ENCODE results near the gene CGB3. TPM values are rescaled to one million over a fixed set of nuclear protein-coding genes. Genes with fewer than 3 reads are reported as not detected.
A peak's percentile ranks its signal among the peaks of the same experiment; 100 is the strongest.

CGB3 gene
- total and polyA plus RNA-seq, 7 donors: not detected

GRCh38 chr19:48977061-48977460, 47.1 kb downstream of the CGB3 start:
- no peak for DNase-seq
- WGBS, 2 donors: 49 to 56% methylated on average over 2 of the region's 2 CpGs
- H3K27ac ChIP-seq: peak overlapping the region in 1 of 4 donors; percentile 88
- H3K4me1 ChIP-seq: peaks cover 0 to 16% (median 14%) of the 10 kb centered on the region in 4 donors
- H3K4me3 ChIP-seq: no peak overlapping the region
- TF ChIP-seq, protein P1, sequence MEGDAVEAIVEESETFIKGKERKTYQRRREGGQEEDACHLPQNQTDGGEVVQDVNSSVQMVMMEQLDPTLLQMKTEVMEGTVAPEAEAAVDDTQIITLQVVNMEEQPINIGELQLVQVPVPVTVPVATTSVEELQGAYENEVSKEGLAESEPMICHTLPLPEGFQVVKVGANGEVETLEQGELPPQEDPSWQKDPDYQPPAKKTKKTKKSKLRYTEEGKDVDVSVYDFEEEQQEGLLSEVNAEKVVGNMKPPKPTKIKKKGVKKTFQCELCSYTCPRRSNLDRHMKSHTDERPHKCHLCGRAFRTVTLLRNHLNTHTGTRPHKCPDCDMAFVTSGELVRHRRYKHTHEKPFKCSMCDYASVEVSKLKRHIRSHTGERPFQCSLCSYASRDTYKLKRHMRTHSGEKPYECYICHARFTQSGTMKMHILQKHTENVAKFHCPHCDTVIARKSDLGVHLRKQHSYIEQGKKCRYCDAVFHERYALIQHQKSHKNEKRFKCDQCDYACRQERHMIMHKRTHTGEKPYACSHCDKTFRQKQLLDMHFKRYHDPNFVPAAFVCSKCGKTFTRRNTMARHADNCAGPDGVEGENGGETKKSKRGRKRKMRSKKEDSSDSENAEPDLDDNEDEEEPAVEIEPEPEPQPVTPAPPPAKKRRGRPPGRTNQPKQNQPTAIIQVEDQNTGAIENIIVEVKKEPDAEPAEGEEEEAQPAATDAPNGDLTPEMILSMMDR (IDR thresholded peaks at IDR 0.05): no peak
- TF ChIP-seq EP300 (IDR thresholded peaks at IDR 0.05) (no peak), POLR2AphosphoS5 (IDR thresholded peaks at IDR 0.05) (no peak), POLR2A (IDR thresholded peaks at IDR 0.05) (no peak)
- no peaks in the 10 kb centered on the region for H3K9me3 ChIP-seq
- H3K36me3 ChIP-seq: peaks cover 8 to 72% (median 16%) of the 10 kb centered on the region in 4 donors
- no peaks in the 10 kb centered on the region for H3K27me3 ChIP-seq
- intact Hi-C loops (cut with DNase I): no loop called here

GRCh38 chr19:48975947-48976847, 47.9 kb downstream of the CGB3 start:
- no peaks in the 10 kb centered on the region for H3K9me3 ChIP-seq
- no peaks in the 10 kb centered on the region for H3K27me3 ChIP-seq
- intact Hi-C loops (cut with DNase I): no loop called here
- H3K4me3 ChIP-seq: no peak overlapping the region
- peak overlapping the region in 1 of 4 donors; percentile 88 for H3K27ac ChIP-seq
- H3K4me1 ChIP-seq: peaks cover 0 to 16% (median 14%) of the 10 kb centered on the region in 4 donors
- DNase-seq: no peak
- TF ChIP-seq POLR2A (IDR thresholded peaks at IDR 0.05): no peak
- TF ChIP-seq, protein P1 (IDR thresholded peaks at IDR 0.05): no peak
- TF ChIP-seq POLR2AphosphoS5 (IDR thresholded peaks at IDR 0.05): no peak
- no peak for TF ChIP-seq EP300 (IDR thresholded peaks at IDR 0.05)
- H3K36me3 ChIP-seq: peaks cover 6 to 67% (median 16%) of the 10 kb centered on the region in 4 donors
- 91 to 93% methylated on average over 13 of the region's 13 CpGs for WGBS, 2 donors

Small RNA genes within 50 kb of the gene (small RNA-seq; reads per million reads assigned to genes)
- 0 reads per million in 3 donors for gene MIR6798

Other genes with a start within 250 kb of the CGB3 start
- gene BCAT2, start 213.3 kb downstream of the CGB3 start, total RNA-seq: 10 to 100 TPM; 29.8 to 46.7 (median 32.9) TPM
- 10 to 100 TPM; 52.7 to 61.0 (median 54.1) TPM for gene BCAT2, start 213.3 kb downstream of the CGB3 start, polyA plus RNA-seq
- 10 to 100 TPM; 14.1 to 20.1 (median 18.3) TPM for gene HSD17B14, start 187.8 kb downstream of the CGB3 start, total RNA-seq
- 10 to 100 TPM in 1 of 3 donors, 1 to 10 TPM in 2; 4.3 to 21.0 (median 4.9) TPM for gene HSD17B14, start 187.8 kb downstream of the CGB3 start, polyA plus RNA-seq
- gene PLEKHA4, start 155.7 kb downstream of the CGB3 start, total RNA-seq: 10 to 100 TPM; 13.8 to 44.7 (median 19.5) TPM
- 10 to 100 TPM; 18.0 to 28.2 (median 21.2) TPM for gene PLEKHA4, start 155.7 kb downstream of the CGB3 start, polyA plus RNA-seq
- gene PPP1R15A, start 151.9 kb downstream of the CGB3 start, total RNA-seq: 10 to 100 TPM; 22.1 to 69.8 (median 31.2) TPM
- 10 to 100 TPM; 43.2 to 60.8 (median 55.9) TPM for gene PPP1R15A, start 151.9 kb downstream of the CGB3 start, polyA plus RNA-seq
- 1 to 10 TPM in 1 of 4 donors, under 1 TPM in 1, not detected in 2; 0.99 to 1.1 TPM for gene TULP2, start 125.6 kb downstream of the CGB3 start, total RNA-seq
- gene TULP2, start 125.6 kb downstream of the CGB3 start, polyA plus RNA-seq: under 1 TPM in 1 of 3 donors, not detected in 2; 0.22 TPM
- 100 to 1,000 TPM; 153 to 275 (median 176) TPM for gene NUCB1, start 124.0 kb downstream of the CGB3 start, total RNA-seq
- 100 to 1,000 TPM in 1 of 3 donors, 10 to 100 TPM in 2; 43.0 to 303 (median 66.7) TPM for gene NUCB1, start 124.0 kb downstream of the CGB3 start, polyA plus RNA-seq
- gene DHDH, start 90.6 kb downstream of the CGB3 start, total RNA-seq: not detected
- under 1 TPM in 1 of 3 donors, not detected in 2; 0.16 TPM for gene DHDH, start 90.6 kb downstream of the CGB3 start, polyA plus RNA-seq
- 10 to 100 TPM; 17.9 to 61.5 (median 30.9) TPM for gene BAX, start 69.5 kb downstream of the CGB3 start, total RNA-seq
- gene BAX, start 69.5 kb downstream of the CGB3 start, polyA plus RNA-seq: 100 to 1,000 TPM; 130 to 216 (median 198) TPM
- 1,000 to 10,000 TPM; 2,871 to 3,975 (median 3,459) TPM for gene FTL, start 59.0 kb downstream of the CGB3 start, total RNA-seq
- gene FTL, start 59.0 kb downstream of the CGB3 start, polyA plus RNA-seq: 1,000 to 10,000 TPM; 2,999 to 9,923 (median 8,398) TPM
- 10 to 100 TPM; 11.7 to 19.4 (median 17.8) TPM for gene GYS1, start 31.0 kb downstream of the CGB3 start, total RNA-seq
- 10 to 100 TPM; 14.4 to 32.7 (median 14.8) TPM for gene GYS1, start 31.0 kb downstream of the CGB3 start, polyA plus RNA-seq
- gene RUVBL2, start 30.4 kb downstream of the CGB3 start, total RNA-seq: 10 to 100 TPM; 49.3 to 82.3 (median 64.0) TPM
- gene RUVBL2, start 30.4 kb downstream of the CGB3 start, polyA plus RNA-seq: 10 to 100 TPM; 36.6 to 98.8 (median 55.9) TPM
- gene LHB, start 7.2 kb downstream of the CGB3 start, total RNA-seq: not detected
- gene LHB, start 7.2 kb downstream of the CGB3 start, polyA plus RNA-seq: not detected
- not detected for gene CGB2, start 7.6 kb upstream of the CGB3 start, total RNA-seq
- 1 to 10 TPM in 1 of 3 donors, not detected in 2; 3.0 TPM for gene CGB2, start 7.6 kb upstream of the CGB3 start, polyA plus RNA-seq
- not detected for gene CGB1, start 12.6 kb upstream of the CGB3 start, total RNA-seq
- gene CGB1, start 12.6 kb upstream of the CGB3 start, polyA plus RNA-seq: not detected
- gene CGB5, start 19.5 kb upstream of the CGB3 start, total RNA-seq: not detected
- not detected for gene CGB5, start 19.5 kb upstream of the CGB3 start, polyA plus RNA-seq
- gene CGB8, start 24.8 kb upstream of the CGB3 start, total RNA-seq: not detected
- gene CGB8, start 24.8 kb upstream of the CGB3 start, polyA plus RNA-seq: not detected
- not detected for gene CGB7, start 33.4 kb upstream of the CGB3 start, total RNA-seq
- under 1 TPM in 1 of 3 donors, not detected in 2; 0.23 TPM for gene CGB7, start 33.4 kb upstream of the CGB3 start, polyA plus RNA-seq
- not detected for gene NTF4, start 40.5 kb upstream of the CGB3 start, total RNA-seq
- not detected for gene NTF4, start 40.5 kb upstream of the CGB3 start, polyA plus RNA-seq
- gene KCNA7, start 48.4 kb upstream of the CGB3 start, total RNA-seq: not detected
- not detected for gene KCNA7, start 48.4 kb upstream of the CGB3 start, polyA plus RNA-seq
- 100 to 1,000 TPM; 156 to 382 (median 237) TPM for gene SNRNP70, start 61.1 kb upstream of the CGB3 start, total RNA-seq
- 100 to 1,000 TPM in 1 of 3 donors, 10 to 100 TPM in 2; 33.8 to 227 (median 40.2) TPM for gene SNRNP70, start 61.1 kb upstream of the CGB3 start, polyA plus RNA-seq
- gene LIN7B, start 90.0 kb upstream of the CGB3 start, total RNA-seq: 10 to 100 TPM; 17.4 to 28.8 (median 26.7) TPM
- 10 to 100 TPM in 2 of 3 donors, 1 to 10 TPM in 1; 9.9 to 12.0 (median 12.0) TPM for gene LIN7B, start 90.0 kb upstream of the CGB3 start, polyA plus RNA-seq
- gene C19orf73, start 94.8 kb upstream of the CGB3 start, total RNA-seq: 1 to 10 TPM in 3 of 4 donors, not detected in 1; 1.6 to 2.1 (median 1.8) TPM
- gene C19orf73, start 94.8 kb upstream of the CGB3 start, polyA plus RNA-seq: 1 to 10 TPM; 2.4 to 5.1 (median 3.3) TPM
- gene PPFIA3, start 95.2 kb upstream of the CGB3 start, total RNA-seq: 1 to 10 TPM; 2.0 to 3.9 (median 3.1) TPM
- gene PPFIA3, start 95.2 kb upstream of the CGB3 start, polyA plus RNA-seq: 10 to 100 TPM; 18.6 to 35.3 (median 21.3) TPM
- 1 to 10 TPM in 1 of 4 donors, under 1 TPM in 3; 0.16 to 1.1 (median 0.69) TPM for gene HRC, start 131.1 kb upstream of the CGB3 start, total RNA-seq
- 1 to 10 TPM in 2 of 3 donors, under 1 TPM in 1; 0.46 to 6.6 (median 1.7) TPM for gene HRC, start 131.1 kb upstream of the CGB3 start, polyA plus RNA-seq
- gene TRPM4, start 133.5 kb upstream of the CGB3 start, total RNA-seq: 10 to 100 TPM in 3 of 4 donors, 1 to 10 TPM in 1; 7.9 to 18.0 (median 12.5) TPM
- gene TRPM4, start 133.5 kb upstream of the CGB3 start, polyA plus RNA-seq: 100 to 1,000 TPM in 1 of 3 donors, 10 to 100 TPM in 2; 40.5 to 166 (median 40.8) TPM